OCI-LY7 (cell line): ENCODE results near the gene COL25A1.

Experiments used
- CTCF ChIP-seq: fragments of 200-600 bp; sonication (generic); conservative IDR thresholded peaks from 2 replicates; pipeline ENCODE4 v1.5.1; 2014; ENCODE audit warnings: mild to moderate bottlenecking, antibody characterized with exemption, low read length, moderate library complexity, mixed read lengths
- EZH2phosphoT487 ChIP-seq: fragments of 200-600 bp; sonication (generic); IDR thresholded peaks from 2 replicates; pipeline ENCODE4 v1.6.1; 2018; ENCODE audit warnings: low read depth, borderline replicate concordance, mild to moderate bottlenecking, mixed run types, antibody characterized with exemption, low read length, moderate library complexity, mixed read lengths

GRCh38 chr4:108796173-108796572 lies 506.3 kb downstream of the COL25A1 start:
- no peak for TF ChIP-seq CTCF
- no peak for TF ChIP-seq EZH2phosphoT487
